HEK293 (cell line): ENCODE results near the gene TPD52L2.

Experiments used
- CTCF ChIA-PET: fragments of 350-600 bp; formaldehyde crosslinking; extraction: SDS; loops from one replicate; lab custom pipeline; 2021; ENCODE audit warnings: antibody characterized with exemption; lab: Yijun Ruan, JAX
- POLR2A ChIA-PET: fragments of 300-600 bp; formaldehyde crosslinking; extraction: SDS; loops from one replicate; lab custom pipeline; 2020; ENCODE audit warnings: antibody characterized with exemption, inconsistent platforms; lab: Yijun Ruan, JAX
- H3K27ac ChIP-seq: fragments of 200-500 bp; sonication (Bioruptor generic); 2 replicates; pipeline ENCODE4 v1.5.1; 2014; ENCODE audit warnings: low read depth, low read length, control low read depth, inconsistent platforms; ENCODE audit errors: extremely low read depth
- H3K36me3 ChIP-seq, 2 experiments: fragments of 200-500 bp in 1 of 2; sonication (Bioruptor generic) in 1 of 2; 1 replicate in 1 of 2; 2 replicates in 1 of 2; pipeline ENCODE4 v1.5.1; 2014 to 2017; ENCODE audit warnings: inconsistent platforms in 2 of 2, low read length in 2 of 2; ENCODE audit not compliant: control insufficient read depth in 2 of 2, insufficient read depth in 1 of 2
- H3K4me1 ChIP-seq: fragments of 200-500 bp; sonication (Bioruptor generic); 2 replicates; pipeline ENCODE4 v1.5.1; 2014; ENCODE audit warnings: mild to moderate bottlenecking, low read length, inconsistent platforms; ENCODE audit not compliant: control insufficient read depth, insufficient read depth
- H3K4me3 ChIP-seq: 2 replicates; pipeline ENCODE4 v1.5.1; 2011; ENCODE audit warnings: low read depth, mild to moderate bottlenecking, control low read depth, low read length, moderate library complexity
- H3K9me3 ChIP-seq: fragments of 200-500 bp; sonication (Bioruptor generic); 2 replicates; pipeline ENCODE4 v1.5.1; 2014; ENCODE audit warnings: low read depth, low read length, inconsistent platforms; ENCODE audit not compliant: control insufficient read depth, insufficient read depth
- GLIS1 ChIP-seq: fragments of 450-650 bp; formaldehyde crosslinking; IDR thresholded peaks from 2 replicates; pipeline ENCODE4 v1.5.1; 2016; ENCODE audit warnings: missing biosample characterization, missing genetic modification characterization
- ZFP69B ChIP-seq: fragments of 450-650 bp; formaldehyde crosslinking; IDR thresholded peaks from 2 replicates; pipeline ENCODE4 v1.5.1; 2016; ENCODE audit warnings: missing biosample characterization, missing genetic modification characterization
- ZNF10 ChIP-seq: fragments of 450-650 bp; formaldehyde crosslinking; IDR thresholded peaks from 2 replicates; pipeline ENCODE4 v1.5.1; 2017; ENCODE audit warnings: missing biosample characterization, missing genetic modification characterization
- ZNF202 ChIP-seq: fragments of 450-650 bp; formaldehyde crosslinking; IDR thresholded peaks from 2 replicates; pipeline ENCODE4 v1.5.1; 2016; ENCODE audit warnings: missing biosample characterization, missing genetic modification characterization, borderline replicate concordance
- ZNF561 ChIP-seq: fragments of 450-650 bp; IDR thresholded peaks from 2 replicates; pipeline ENCODE4 v1.5.1; 2018; ENCODE audit warnings: missing biosample characterization, missing genetic modification characterization, borderline replicate concordance

TPD52L2 gene

GRCh38 chr20:63940071-63940471 is 75.0 kb downstream of the TPD52L2 start:
- Histone ChIP-seq H3K4me3 (no peak overlapping the region), H3K27ac (no peak overlapping the region), H3K9me3 (no peaks in the 10 kb centered on the region)
- POLR2A ChIA-PET: interaction anchor here (0.7 kb wide), 2 partner anchors 33 to 87 kb away, joined by 3 read pairs; no protein-coding TSS in a partner anchor
- peak; percentile 19; the same call in 1 of the 2 replicates for TF ChIP-seq ZNF202 (tag by site-specific recombination)
- no peak for TF ChIP-seq GLIS1 (tag by site-specific recombination)
- TF ChIP-seq, all 188 proteins: peak for 1
- CTCF ChIA-PET: no interaction called here
- Histone ChIP-seq H3K36me3 (peaks cover 6 to 71% of the 10 kb centered on the region in 2 experiments; a peak in 2 of 3 replicates), H3K4me1 (no peaks in the 10 kb centered on the region; the same call in 1 of the 2 replicates)

- H3K36me3 ChIP-seq: peaks cover 6 to 71% of the 10 kb centered on the region in 2 experiments; a peak in 2 of 3 replicates
- ChIA-PET POLR2A (no interaction called here), CTCF (no interaction called here)
- H3K4me3 ChIP-seq: no peak overlapping the region
- H3K27ac ChIP-seq: no peak overlapping the region
- H3K9me3 ChIP-seq: no peaks in the 10 kb centered on the region
- TF ChIP-seq ZNF10 (peak; percentile 89), ZFP69B (no peak), ZNF561 (tag by site-specific recombination) (no peak)
- no peaks in the 10 kb centered on the region; the same call in 1 of the 2 replicates for H3K4me1 ChIP-seq
Measured at GRCh38 chr20:63940472-63941266, 75.6 kb downstream of the TPD52L2 start.
